ENCODE data around the gene DTL. TPM values are rescaled to one million over a fixed set of nuclear protein-coding genes. Genes with fewer than 3 reads are reported as not detected.

Gene DTL
- total RNA-seq, 2 experiments from 2014 or later, result 61.7 to 64.4 TPM

DNA sequence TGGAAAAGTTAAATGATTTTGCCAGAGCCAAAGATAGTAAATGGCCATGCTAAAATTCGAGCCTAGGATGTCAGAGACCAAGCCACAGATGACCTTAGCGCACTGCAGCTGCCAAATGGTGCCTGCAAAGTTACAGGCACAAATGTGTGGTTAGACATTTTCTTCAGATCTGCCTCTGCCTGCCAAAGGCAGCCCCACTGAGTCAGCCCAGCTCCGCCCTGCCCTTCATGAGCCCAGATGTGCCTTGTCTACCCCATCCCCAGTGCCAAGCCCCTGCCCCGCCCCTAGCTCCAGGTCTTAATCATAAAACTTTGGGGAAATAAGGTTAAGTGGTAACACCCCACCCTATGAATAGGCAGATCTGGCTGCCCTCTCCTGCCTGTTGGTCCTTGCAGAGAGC, 105.9 kb downstream of the DTL start:
- no peaks in the 10 kb centered on the region for H3K79me2 ChIP-seq (ENCODE audit: insufficient read depth, low read depth, low read length)
- no peak for DNase-seq (ENCODE audit: low spot score)
- H3K4me3 ChIP-seq (ENCODE audit: low read depth, low read length, poor library complexity, severe bottlenecking), result no peak overlapping the region
- CTCF ChIA-PET (ENCODE audit: unreplicated experiment), result no interaction called here
- H2AFZ ChIP-seq (ENCODE audit: low read length), result no peak overlapping the region
- no peak overlapping the region for H3K27ac ChIP-seq (ENCODE audit: low read depth, low read length, poor library complexity, severe bottlenecking)
- POLR2A ChIA-PET, result interaction anchor here (0.6 to 1.1 kb wide), 4 partner anchors 11 to 1044 kb away, joined by 3 read pairs; no protein-coding TSS in a partner anchor
- no peaks in the 10 kb centered on the region for H3K4me1 ChIP-seq (ENCODE audit: insufficient read depth, low read length, poor library complexity, severe bottlenecking)
- TF ChIP-seq, protein P1, sequence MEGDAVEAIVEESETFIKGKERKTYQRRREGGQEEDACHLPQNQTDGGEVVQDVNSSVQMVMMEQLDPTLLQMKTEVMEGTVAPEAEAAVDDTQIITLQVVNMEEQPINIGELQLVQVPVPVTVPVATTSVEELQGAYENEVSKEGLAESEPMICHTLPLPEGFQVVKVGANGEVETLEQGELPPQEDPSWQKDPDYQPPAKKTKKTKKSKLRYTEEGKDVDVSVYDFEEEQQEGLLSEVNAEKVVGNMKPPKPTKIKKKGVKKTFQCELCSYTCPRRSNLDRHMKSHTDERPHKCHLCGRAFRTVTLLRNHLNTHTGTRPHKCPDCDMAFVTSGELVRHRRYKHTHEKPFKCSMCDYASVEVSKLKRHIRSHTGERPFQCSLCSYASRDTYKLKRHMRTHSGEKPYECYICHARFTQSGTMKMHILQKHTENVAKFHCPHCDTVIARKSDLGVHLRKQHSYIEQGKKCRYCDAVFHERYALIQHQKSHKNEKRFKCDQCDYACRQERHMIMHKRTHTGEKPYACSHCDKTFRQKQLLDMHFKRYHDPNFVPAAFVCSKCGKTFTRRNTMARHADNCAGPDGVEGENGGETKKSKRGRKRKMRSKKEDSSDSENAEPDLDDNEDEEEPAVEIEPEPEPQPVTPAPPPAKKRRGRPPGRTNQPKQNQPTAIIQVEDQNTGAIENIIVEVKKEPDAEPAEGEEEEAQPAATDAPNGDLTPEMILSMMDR (conservative IDR thresholded peaks at IDR 0.05; ENCODE audit: low read length), result no peak
- TF ChIP-seq EZH2phosphoT487 (IDR thresholded peaks at IDR 0.05; ENCODE audit: borderline replicate concordance, low read depth, low read length), result no peak
- H4K20me1 ChIP-seq (ENCODE audit: insufficient read depth, low read length), result no peaks in the 10 kb centered on the region
- intact Hi-C loops (cut with micrococcal nuclease; ENCODE audit: unreplicated experiment), result no loop called here
- no peaks in the 10 kb centered on the region for H3K9me3 ChIP-seq (ENCODE audit: low read length)
- H3K36me3 ChIP-seq (ENCODE audit: insufficient read depth, low read length), result 0 out of 2 replicates have a peak, but pooled peaks cover 6% of the 10 kb centered on the region
- no TSS peak for BruUV-seq (replicated peaks)
- H3K9me2 ChIP-seq (ENCODE audit: insufficient read depth, low read length), result no peaks in the 10 kb centered on the region
- H3K4me2 ChIP-seq (ENCODE audit: low read length), result no peak overlapping the region

DNA sequence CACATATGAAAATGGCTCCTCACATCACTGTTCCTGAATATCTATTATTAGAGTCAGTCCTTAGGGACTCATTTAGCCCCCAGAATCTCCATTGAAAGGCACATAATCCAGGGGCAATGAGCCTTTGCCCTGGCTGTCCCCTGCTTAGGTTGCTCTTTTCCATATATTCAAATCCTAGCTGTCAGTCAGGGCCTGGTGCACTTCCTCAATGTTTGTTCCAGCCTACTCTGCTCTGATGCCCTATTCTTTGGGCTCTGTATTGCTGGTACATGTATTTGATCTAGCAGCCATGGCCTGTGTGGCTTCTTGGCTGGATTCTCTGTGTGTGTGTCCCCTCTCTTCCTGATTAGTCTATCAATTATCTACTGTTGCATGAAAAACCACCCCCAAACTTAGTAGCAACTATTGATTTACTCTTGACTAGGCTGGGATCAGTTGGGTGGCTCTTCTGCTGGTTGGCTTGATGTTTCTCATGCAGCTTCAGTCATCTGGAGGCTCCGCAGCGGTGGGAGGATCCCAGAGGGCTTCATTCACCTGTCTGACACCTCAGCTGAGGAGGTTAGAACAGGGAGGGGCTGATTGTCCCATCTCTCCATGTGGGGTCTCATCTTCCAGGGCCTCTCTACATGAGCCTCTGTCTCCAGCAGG, 107.5 kb downstream of the DTL start:
- no peaks in the 10 kb centered on the region for H3K9me3 ChIP-seq (ENCODE audit: low read length)
- H2AFZ ChIP-seq (ENCODE audit: low read length), result no peak overlapping the region
- H3K36me3 ChIP-seq (ENCODE audit: insufficient read depth, low read length), result 0 out of 2 replicates have a peak, but pooled peaks cover 6% of the 10 kb centered on the region
- H3K4me3 ChIP-seq (ENCODE audit: low read depth, low read length, poor library complexity, severe bottlenecking), result no peak overlapping the region
- no peak overlapping the region for H3K27ac ChIP-seq (ENCODE audit: low read depth, low read length, poor library complexity, severe bottlenecking)
- no peaks in the 10 kb centered on the region for H3K4me1 ChIP-seq (ENCODE audit: insufficient read depth, low read length, poor library complexity, severe bottlenecking)
- CTCF ChIA-PET (ENCODE audit: unreplicated experiment), result no interaction called here
- H3K79me2 ChIP-seq (ENCODE audit: insufficient read depth, low read depth, low read length), result no peaks in the 10 kb centered on the region
- POLR2A ChIA-PET, result interaction anchor here (0.6 kb wide), 1 partner anchor 33 kb away, joined by 4 read pairs; no protein-coding TSS in a partner anchor
- no TSS peak for BruUV-seq (replicated peaks)
- H4K20me1 ChIP-seq (ENCODE audit: insufficient read depth, low read length), result no peaks in the 10 kb centered on the region
- TF ChIP-seq, protein P1 (conservative IDR thresholded peaks at IDR 0.05; ENCODE audit: low read length), result no peak
- no peak for TF ChIP-seq EZH2phosphoT487 (IDR thresholded peaks at IDR 0.05; ENCODE audit: borderline replicate concordance, low read depth, low read length)
- DNase-seq (ENCODE audit: low spot score), result no peak
- no peaks in the 10 kb centered on the region for H3K9me2 ChIP-seq (ENCODE audit: insufficient read depth, low read length)
- H3K4me2 ChIP-seq (ENCODE audit: low read length), result no peak overlapping the region
- intact Hi-C loops (cut with micrococcal nuclease; ENCODE audit: unreplicated experiment), result no loop called here

DNA sequence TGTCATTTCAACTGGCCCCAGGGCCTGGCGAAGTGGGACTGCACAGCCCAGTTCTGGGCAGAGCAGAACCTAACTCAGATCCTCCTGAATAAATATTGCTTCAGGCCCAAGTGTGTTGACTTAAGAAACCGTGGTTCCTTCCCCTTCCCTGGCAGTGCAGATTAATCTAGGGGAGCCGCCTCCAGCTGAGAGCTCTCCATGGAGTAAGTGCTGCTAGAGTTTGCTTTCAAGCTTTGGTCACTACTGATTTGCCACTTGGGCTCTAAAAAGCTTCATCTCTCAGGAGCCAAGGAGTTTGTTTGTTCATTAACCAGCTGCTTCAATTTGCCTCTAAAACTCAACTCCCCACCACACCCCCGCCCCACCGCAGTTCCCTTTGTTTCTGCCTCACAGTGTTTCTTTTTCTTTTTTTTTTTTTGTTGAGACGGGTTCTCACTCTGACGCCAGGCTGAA, 112.1 kb downstream of the DTL start:
- Histone ChIP-seq H3K9me3 (ENCODE audit: low read length) (no peaks in the 10 kb centered on the region), H3K4me2 (ENCODE audit: low read length) (no peak overlapping the region), H4K20me1 (ENCODE audit: insufficient read depth, low read length) (no peaks in the 10 kb centered on the region), H3K4me3 (ENCODE audit: low read depth, low read length, poor library complexity, severe bottlenecking) (no peak overlapping the region), H3K4me1 (ENCODE audit: insufficient read depth, low read length, poor library complexity, severe bottlenecking) (no peaks in the 10 kb centered on the region), H3K9me2 (ENCODE audit: insufficient read depth, low read length) (no peaks in the 10 kb centered on the region), H3K79me2 (ENCODE audit: insufficient read depth, low read depth, low read length) (no peaks in the 10 kb centered on the region), H3K27ac (ENCODE audit: low read depth, low read length, poor library complexity, severe bottlenecking) (no peak overlapping the region), H3K36me3 (ENCODE audit: insufficient read depth, low read length) (no peaks in the 10 kb centered on the region), H2AFZ (ENCODE audit: low read length) (no peak overlapping the region)
- DNase-seq (ENCODE audit: low spot score), result no peak
- POLR2A ChIA-PET, result interaction anchor here (0.6 kb wide), 2 partner anchors 590 to 1235 kb away, joined by 3 read pairs; no protein-coding TSS in a partner anchor
- no peak for TF ChIP-seq EZH2phosphoT487 (IDR thresholded peaks at IDR 0.05; ENCODE audit: borderline replicate concordance, low read depth, low read length)
- TF ChIP-seq, protein P1 (conservative IDR thresholded peaks at IDR 0.05; ENCODE audit: low read length), result no peak
- BruUV-seq (replicated peaks), result no TSS peak
- CTCF ChIA-PET (ENCODE audit: unreplicated experiment), result no interaction called here
- intact Hi-C loops (cut with micrococcal nuclease; ENCODE audit: unreplicated experiment), result no loop called here

Measured in OCI-LY7 (cell line).